RCC 7860 (cell line): ENCODE results near the gene SRMS.
"Not testable (repeated sequence)": the region's sequence is repeated elsewhere in the genome, so short reads cannot be mapped to it uniquely, and the experiment has no call there.

Experiments used
- DNase-seq: peaks from one replicate; pipeline ENCODE4 v3.0.0-alpha.2; 2015; ENCODE audit warnings: low spot score
- FAIRE-seq: peaks from 2 replicates; lab custom pipeline; 2012; peaks lifted over from hg19 to GRCh38; lab: Jason Lieb, UNC

The SRMS gene

GRCh38 chr20:63566395-63567135 is 19.0 kb upstream of the SRMS start:
- FAIRE-seq (no peak), DNase-seq (no peak)

DNA sequence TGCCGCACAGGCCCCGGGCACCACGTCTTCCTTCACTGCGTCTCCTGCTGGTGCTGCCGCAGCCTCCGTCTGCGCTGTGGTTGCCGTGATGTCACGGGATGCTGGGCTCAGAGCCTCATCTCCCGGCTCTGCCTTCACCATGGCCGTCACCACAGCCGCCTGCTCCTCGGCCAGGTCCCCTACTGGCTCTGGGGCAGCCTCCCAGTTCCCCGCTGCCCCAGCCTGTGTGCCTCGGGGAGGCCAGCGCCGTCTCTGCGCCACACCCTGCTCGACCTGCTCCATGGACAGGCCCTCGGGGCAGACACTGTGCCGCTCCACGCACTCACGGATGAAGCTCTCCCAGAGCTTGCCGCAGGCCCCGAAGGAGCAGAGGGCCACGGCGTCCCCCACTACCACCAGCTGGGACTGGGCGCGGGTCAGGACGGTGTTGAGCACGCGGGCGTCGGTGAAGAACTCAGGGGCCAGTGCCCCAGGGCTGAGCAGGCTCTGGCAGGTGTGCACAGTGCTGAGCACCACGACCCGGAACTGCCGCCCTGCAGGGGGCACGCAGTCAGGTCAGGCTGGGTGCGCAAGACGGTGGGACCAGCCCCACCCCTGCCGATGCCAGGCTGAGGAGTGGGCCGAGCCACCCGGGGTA is 18.3 kb upstream of the SRMS start:
- DNase-seq: no peak
- FAIRE-seq: no peak

DNA sequence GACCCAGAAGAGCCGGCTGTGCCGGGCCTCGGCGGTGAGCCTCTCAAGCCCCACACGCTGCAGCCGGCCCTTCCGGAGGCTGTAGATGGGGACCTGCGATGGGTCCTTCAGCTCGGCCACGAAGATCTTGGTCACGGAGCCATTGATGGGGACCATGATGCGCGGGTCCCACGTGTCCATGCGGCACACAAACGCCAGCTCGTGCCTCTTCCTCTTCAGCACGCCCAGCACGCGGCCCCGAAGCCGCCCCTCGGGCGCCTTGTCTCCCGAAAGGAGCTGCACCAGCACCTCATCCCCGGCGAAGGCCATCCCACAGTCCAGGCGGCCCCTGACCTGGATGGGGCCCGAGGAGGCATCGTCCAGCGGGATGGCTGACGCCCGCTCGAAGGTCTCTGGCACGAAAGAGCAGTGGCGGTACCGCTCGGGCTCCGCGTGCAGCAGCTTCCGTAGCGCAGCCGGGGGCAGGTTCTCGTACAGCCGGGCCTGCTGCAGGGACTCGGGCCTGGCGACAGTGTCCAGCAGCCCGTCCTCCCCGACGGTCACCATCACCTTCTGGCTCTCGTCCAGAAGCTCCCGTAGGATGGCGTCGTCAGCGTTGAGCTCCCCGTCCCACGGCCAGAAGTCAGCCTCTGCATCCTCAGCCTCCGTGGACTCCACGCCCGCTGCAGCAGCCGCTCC is 17.6 kb upstream of the SRMS start:
- DNase-seq (no peak), FAIRE-seq (no peak)

DNA sequence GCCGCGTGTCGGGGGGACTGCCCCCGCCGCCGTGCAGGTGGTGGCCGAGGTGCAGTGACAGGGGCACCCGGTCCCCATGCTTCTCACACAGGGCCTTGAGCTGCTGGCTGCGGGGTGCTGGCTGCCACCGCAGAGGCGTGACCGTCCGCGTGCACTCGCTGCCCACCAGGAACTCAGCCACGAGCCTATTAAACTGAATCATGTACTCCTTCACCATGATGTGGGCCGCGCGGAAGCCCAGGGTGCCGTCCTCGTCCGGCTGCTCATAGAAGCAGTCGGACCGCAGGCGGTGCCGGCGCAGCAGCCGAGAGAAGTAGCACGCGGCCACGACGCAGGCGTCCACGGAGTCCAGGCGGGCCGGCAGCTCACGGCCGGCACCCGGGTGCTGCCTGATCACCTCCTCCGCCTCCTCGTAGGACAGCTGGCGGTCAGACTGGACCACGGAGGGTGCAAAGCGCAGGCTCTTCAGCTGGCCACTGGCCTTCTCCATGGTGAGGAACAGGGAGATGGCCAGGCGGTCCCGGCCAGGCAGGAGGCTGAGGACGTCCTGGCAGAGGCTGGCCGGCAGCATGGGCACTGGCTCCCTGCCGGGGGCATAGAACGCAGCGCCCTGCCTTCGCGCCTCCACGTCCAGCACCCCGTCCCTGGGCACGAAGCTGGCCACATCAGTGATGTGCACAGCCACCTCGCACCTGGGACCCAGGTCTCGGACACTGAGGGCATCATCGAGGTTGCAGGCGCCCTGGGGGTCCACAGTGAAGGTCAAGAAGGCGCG is 16.7 kb upstream of the SRMS start:
- DNase-seq (no peak), FAIRE-seq (no peak)

DNA sequence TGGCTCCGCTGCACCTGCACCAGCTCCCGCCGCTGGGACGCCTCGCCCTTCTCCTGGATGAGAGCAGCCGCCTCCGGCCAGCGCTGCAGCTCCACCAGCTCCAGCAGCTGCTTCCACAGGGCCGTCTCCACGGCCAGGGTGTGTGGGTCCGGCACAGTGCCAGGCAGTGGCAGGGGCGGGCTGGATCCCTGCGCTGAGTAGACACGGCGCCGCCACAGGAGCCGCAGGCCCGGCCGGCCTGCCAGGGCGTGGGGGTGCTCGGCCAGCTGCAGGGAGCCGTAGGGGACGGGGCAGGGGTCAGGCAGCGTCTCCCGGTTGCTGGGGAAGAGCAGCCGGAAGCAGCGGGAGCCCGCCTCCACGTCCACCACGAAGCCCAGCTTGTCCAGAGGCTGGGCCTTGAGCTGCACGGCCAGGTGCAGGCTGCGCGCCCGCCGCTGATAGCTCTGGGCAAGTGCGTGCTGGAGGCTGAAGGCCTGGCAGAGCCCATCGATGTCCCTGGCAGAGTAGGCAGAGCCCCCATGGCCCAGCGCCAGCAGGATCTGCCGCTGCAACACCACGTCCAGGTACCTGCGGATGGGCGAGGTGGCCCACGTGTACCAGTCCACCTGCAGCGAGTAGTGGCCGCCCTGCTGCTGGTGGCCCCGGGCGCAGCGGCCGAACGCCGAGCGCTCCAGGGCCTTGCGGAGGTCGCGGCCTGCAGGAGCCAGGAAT is 15.8 kb upstream of the SRMS start:
- no peak for FAIRE-seq
- no peak for DNase-seq

- FAIRE-seq (no peak), DNase-seq (no peak)
Measured at GRCh38 chr20:63562461-63563224, 15.1 kb upstream of the SRMS start.

DNA sequence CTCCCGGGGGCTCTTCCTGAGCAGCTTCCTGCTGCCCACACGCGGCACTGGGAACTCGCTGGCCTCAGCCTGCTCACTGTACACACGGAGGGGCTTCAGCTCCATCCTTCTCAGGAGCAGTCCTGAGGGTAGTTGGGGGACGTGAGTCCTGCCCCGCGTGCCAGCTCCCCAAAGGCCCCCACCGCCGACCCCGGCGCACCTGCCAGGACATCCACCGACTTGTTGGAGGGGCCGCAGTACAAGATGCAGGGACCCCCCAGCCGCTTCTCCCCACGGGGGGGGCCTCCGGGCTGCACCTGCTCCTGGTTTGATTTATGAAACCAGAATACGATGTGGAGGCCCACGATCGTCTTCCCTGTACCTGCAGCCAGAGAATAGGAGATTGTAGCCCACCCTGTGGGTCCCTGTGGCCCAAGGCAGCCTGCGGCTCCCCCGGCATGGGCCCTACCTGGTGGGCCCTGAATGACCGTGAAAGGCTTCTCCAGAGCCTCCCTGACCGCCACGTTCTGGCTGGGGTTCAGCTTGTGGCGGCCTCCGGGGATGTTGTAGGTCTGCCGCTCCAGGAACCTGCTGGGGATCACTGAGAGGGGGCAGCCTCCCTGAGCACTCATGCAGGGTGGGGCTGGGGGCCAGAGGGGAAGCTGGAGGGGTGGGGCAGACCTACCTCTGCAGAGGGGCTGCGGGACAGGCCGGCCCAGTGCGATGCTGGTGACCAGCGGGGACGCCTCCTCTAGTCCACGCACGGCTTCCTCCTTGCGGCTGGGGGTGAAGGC is 14.3 kb upstream of the SRMS start:
- DNase-seq (no peak), FAIRE-seq (no peak)

- DNase-seq (no peak), FAIRE-seq (no peak)
Measured at GRCh38 chr20:63560856-63561609, 13.5 kb upstream of the SRMS start.

- FAIRE-seq (no peak), DNase-seq (no peak)
Measured at GRCh38 chr20:63560333-63560805, 12.8 kb upstream of the SRMS start.

DNA sequence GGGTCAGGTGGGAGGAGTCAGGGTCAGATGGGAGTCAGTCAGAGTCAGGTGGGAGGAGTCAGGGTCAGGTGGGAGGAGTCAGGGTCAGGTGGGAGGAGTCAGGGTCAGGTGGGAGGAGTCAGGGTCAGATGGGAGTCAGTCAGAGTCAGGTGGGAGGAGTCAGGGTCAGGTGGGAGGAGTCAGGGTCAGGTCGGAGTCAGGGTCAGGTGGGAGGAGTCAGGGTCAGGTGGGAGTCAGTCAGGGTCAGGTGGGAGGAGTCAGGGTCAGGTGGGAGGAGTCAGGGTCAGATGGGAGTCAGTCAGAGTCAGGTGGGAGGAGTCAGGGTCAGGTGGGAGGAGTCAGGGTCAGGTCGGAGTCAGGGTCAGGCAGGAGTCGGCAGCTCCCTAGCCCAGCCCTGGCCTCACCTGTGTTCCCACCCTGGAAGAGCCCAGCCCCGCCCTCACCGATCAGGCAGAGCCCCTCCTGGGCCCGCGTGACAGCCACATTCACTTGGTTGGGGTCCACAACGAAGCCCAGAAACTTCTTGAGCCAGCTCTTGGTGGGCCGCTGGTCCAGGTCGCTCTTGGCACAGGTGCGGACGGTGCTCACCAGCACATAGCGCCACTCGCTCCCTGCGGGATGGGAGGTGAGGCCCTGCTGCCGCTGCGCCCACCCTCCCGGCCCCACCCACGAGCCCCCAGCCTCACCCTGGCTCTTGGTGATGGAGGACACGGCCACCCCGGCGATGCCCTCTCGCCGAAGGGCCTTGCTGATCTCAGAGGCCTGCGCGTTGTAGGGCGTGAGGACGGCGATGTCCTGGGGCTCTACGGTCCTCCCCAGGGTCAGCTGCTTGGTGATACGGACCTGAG is 12.2 kb upstream of the SRMS start:
- FAIRE-seq, DNase-seq: not testable (repeated sequence)

GRCh38 chr20:63558804-63559484 is 11.4 kb upstream of the SRMS start:
- DNase-seq (no peak), FAIRE-seq (no peak)

GRCh38 chr20:63557481-63557891 is 9.9 kb upstream of the SRMS start:
- no peak for FAIRE-seq
- DNase-seq: no peak

DNA sequence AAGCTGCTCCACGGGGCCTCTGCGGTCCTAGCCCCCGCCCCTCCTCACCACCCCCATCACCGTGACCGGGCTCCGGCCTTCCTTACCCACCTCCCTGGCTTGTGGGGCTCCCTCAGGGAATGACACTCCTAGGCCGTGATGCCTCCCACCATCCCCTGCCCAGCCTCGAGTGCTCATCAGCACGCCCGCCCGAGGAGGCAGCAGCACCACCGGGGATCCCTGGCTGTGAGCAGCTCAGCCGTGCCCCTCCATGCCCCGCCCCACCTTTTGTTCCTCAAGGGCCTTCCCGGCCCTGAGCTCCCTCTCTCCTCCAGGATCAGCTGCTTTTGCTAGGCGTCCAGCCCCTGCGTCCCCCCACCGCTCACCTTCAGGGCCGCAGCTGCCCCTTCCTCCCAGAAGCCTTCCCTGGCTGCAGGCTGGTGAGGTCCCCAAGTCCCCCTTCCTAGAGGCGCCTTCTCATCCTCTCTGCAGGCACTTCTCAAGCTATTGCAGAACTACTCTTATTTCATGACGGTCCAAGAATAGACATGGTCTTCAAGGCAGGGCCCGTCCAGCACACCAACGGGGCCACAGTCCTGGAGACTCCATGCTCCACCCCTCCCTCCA is 9.4 kb upstream of the SRMS start:
- DNase-seq (no peak), FAIRE-seq (no peak)

GRCh38 chr20:63555661-63556381 is 8.3 kb upstream of the SRMS start:
- DNase-seq (no peak), FAIRE-seq (no peak)

- DNase-seq: no peak
- no peak for FAIRE-seq
Measured at GRCh38 chr20:63554361-63555278, 7.1 kb upstream of the SRMS start.
